CD8-positive, alpha-beta memory T cell (primary cell): ENCODE data around the gene GPN1. TPM values are rescaled to one million over a fixed set of nuclear protein-coding genes. Genes with fewer than 3 reads are reported as not detected.

Source experiments
- CTCF ChIA-PET: fragments of 350-600 bp; sonication (Branson Sonifier 250); formaldehyde crosslinking; loops from one replicate; lab custom pipeline; 2021; ENCODE audit warnings: antibody characterized with exemption; lab: Charles Lee
- POLR2A ChIA-PET: fragments of 350-600 bp; sonication (Branson Sonifier 250); formaldehyde crosslinking; loops from one replicate; lab custom pipeline; 2021; ENCODE audit warnings: antibody characterized with exemption; lab: Charles Lee
- DNase-seq, 5 donors: peaks; one replicate each; pipeline versions ENCODE4 v3.0.0 to v3.0.0-alpha.2; 2020 to 2022; ENCODE audit warnings: mixed read lengths in 1 of 5
- H3K27ac ChIP-seq: one replicate; pipeline ENCODE4 v1.7.0; 2013; ENCODE audit warnings: low read depth, mild to moderate bottlenecking, low read length, moderate library complexity
- H3K27me3 ChIP-seq: 2 replicates; pipeline ENCODE4 v1.7.0; 2013; ENCODE audit warnings: low read length, mild to moderate bottlenecking; ENCODE audit not compliant: insufficient read depth, poor library complexity, severe bottlenecking
- H3K36me3 ChIP-seq: 2 replicates; pipeline ENCODE4 v1.7.0; 2013; ENCODE audit warnings: mild to moderate bottlenecking, low read length, moderate library complexity; ENCODE audit not compliant: insufficient read depth
- H3K4me1 ChIP-seq: 2 replicates; pipeline ENCODE4 v1.7.0; 2013; ENCODE audit warnings: mild to moderate bottlenecking, low read length, moderate library complexity; ENCODE audit not compliant: insufficient read depth
- H3K4me3 ChIP-seq: 2 replicates; pipeline ENCODE4 v1.7.0; 2013; ENCODE audit warnings: mild to moderate bottlenecking, low read length
- H3K9me3 ChIP-seq: 2 replicates; pipeline ENCODE4 v1.7.0; 2013; ENCODE audit warnings: mild to moderate bottlenecking, low read length
- H3K27ac Mint-ChIP-seq, 8 donors: one replicate each; pipeline ENCODE4 v1.8.0; 2020 to 2021; ENCODE audit warnings: mixed read lengths in 8 of 8, mild to moderate bottlenecking in 6 of 8, inconsistent platforms in 3 of 8, moderate library complexity in 3 of 8
- H3K27me3 Mint-ChIP-seq, 2 donors: one replicate each; pipeline ENCODE4 v1.8.0; 2020 to 2021; ENCODE audit warnings: mixed read lengths in 2 of 2, mild to moderate bottlenecking in 1 of 2, moderate library complexity in 1 of 2
- H3K36me3 Mint-ChIP-seq, 3 donors: one replicate each; pipeline ENCODE4 v1.8.0; 2020 to 2021; ENCODE audit warnings: mixed read lengths in 3 of 3, inconsistent platforms in 1 of 3, mild to moderate bottlenecking in 1 of 3
- H3K4me1 Mint-ChIP-seq, 3 donors: one replicate each; pipeline ENCODE4 v1.8.0; 2020 to 2021; ENCODE audit warnings: mixed read lengths in 3 of 3, inconsistent platforms in 1 of 3, mild to moderate bottlenecking in 1 of 3
- H3K4me3 Mint-ChIP-seq, 7 donors: one replicate each; pipeline ENCODE4 v1.8.0; 2020 to 2021; ENCODE audit warnings: mixed read lengths in 7 of 7, mild to moderate bottlenecking in 6 of 7, moderate library complexity in 4 of 7, inconsistent platforms in 2 of 7
- H3K9me3 Mint-ChIP-seq, 5 donors: one replicate each; pipeline ENCODE4 v1.8.0; 2020 to 2022; ENCODE audit warnings: mixed read lengths in 5 of 5, mild to moderate bottlenecking in 3 of 5, moderate library complexity in 2 of 5, inconsistent platforms in 1 of 5
- polyA plus RNA-seq: library from polyadenylated mRNA; unstranded; fragments of 300-500 nt; fragmentation: Illumina TruSeq; gene quantifications from one replicate; pipeline ENCODE4 v1.2.3, GENCODE V29; 2021
- total RNA-seq, 2 experiments: library from RNA; stranded (reverse); gene quantifications; one replicate each; pipeline ENCODE4 v1.2.3, GENCODE V29; 2021

GPN1 gene
- 10 to 100 TPM; 67.3 to 70.5 TPM for total RNA-seq
- 63.6 TPM for polyA plus RNA-seq

GRCh38 chr2:27628767-27629709 lies at the start of gene GPN1, which contains the start of gene CCDC121:
Gene GPN1, plus strand, starts transcription at chr2:27629050. Its CDS starts 9 bp downstream, at chr2:27629059.
Gene CCDC121, minus strand, starts transcription at chr2:27629012. Its CDS starts 1,213 bp downstream, at chr2:27627799.
- Mint-ChIP-seq H3K36me3 (peaks cover 0 to 40% (median 22%) of the 10 kb centered on the region in 3 donors), H3K9me3 (no peaks in the 10 kb centered on the region), H3K27me3 (no peaks in the 10 kb centered on the region), H3K4me1 (peaks cover 15 to 23% (median 22%) of the 10 kb centered on the region in 3 donors), H3K27ac (peak within 1 kb of the TSS in 2 of 8 donors; percentile 48 to 67), H3K4me3 (peak within 1 kb of the TSS in 2 of 7 donors; percentile 21 to 61)
- peaks cover 26% of the 10 kb centered on the region for H3K36me3 ChIP-seq
- CTCF ChIA-PET: interaction anchor here (0.8 to 1.7 kb wide), 4 partner anchors 16 to 259 kb away, joined by 3 to 4 read pairs (median 3); partner anchors contain the start of genes PPM1G, SLC4A1AP and SUPT7L
- no peaks in the 10 kb centered on the region for H3K9me3 ChIP-seq
- peaks cover 15% of the 10 kb centered on the region for H3K4me1 ChIP-seq
- H3K4me3 ChIP-seq: peak within 1 kb of the TSS; percentile 88
- peak; percentile 91 to 96 (median 93) for DNase-seq
- H3K27ac ChIP-seq: peak within 1 kb of the TSS; percentile 84
- POLR2A ChIA-PET: interaction anchor here (0.7 to 1.2 kb wide), 3 partner anchors 35 to 729 kb away, joined by 3 to 7 read pairs (median 3); partner anchors contain the start of genes PPM1G, SLC4A1AP and SUPT7L
- H3K27me3 ChIP-seq: no peaks in the 10 kb centered on the region

GRCh38 chr2:27581417-27582128 lies 47.3 kb upstream of the GPN1 start:
- H3K4me1 ChIP-seq: peaks cover 42% of the 10 kb centered on the region
- peaks cover 0 to 5% (median 0%) of the 10 kb centered on the region in 5 donors for H3K9me3 Mint-ChIP-seq
- H3K27ac ChIP-seq: no peak overlapping the region
- H3K4me1 Mint-ChIP-seq: peaks cover 48 to 52% (median 49%) of the 10 kb centered on the region in 3 donors
- no peak overlapping the region for H3K4me3 ChIP-seq
- no peak for DNase-seq
- H3K27me3 ChIP-seq: no peaks in the 10 kb centered on the region
- ChIA-PET CTCF (no interaction called here), POLR2A (no interaction called here)
- H3K27me3 Mint-ChIP-seq: peaks cover 0 to 3% of the 10 kb centered on the region in 2 donors
- peaks cover 0 to 10% (median 1%) of the 10 kb centered on the region in 3 donors for H3K36me3 Mint-ChIP-seq
- peak overlapping the region in 7 of 8 donors; percentile 93 to 99 (median 96) for H3K27ac Mint-ChIP-seq
- H3K36me3 ChIP-seq: no peaks in the 10 kb centered on the region
- H3K9me3 ChIP-seq: no peaks in the 10 kb centered on the region
- H3K4me3 Mint-ChIP-seq: peak overlapping the region; percentile 94 to 99 (median 94)

- CTCF ChIA-PET: no interaction called here
- peak overlapping the region; percentile 92 for H3K27ac ChIP-seq
- peaks cover 0 to 13% (median 1%) of the 10 kb centered on the region in 3 donors for H3K36me3 Mint-ChIP-seq
- H3K27ac Mint-ChIP-seq: peak overlapping the region; percentile 91 to 99 (median 97)
- peaks cover 0 to 3% of the 10 kb centered on the region in 2 donors for H3K27me3 Mint-ChIP-seq
- no peaks in the 10 kb centered on the region for H3K36me3 ChIP-seq
- H3K9me3 Mint-ChIP-seq: peaks cover 0 to 5% (median 0%) of the 10 kb centered on the region in 5 donors
- POLR2A ChIA-PET: interaction anchor here (0.7 kb wide), 1 partner anchor 154 kb away, joined by 3 read pairs; the partner anchor contains the start of gene NRBP1
- peak overlapping the region; percentile 96 for H3K4me3 ChIP-seq
- H3K4me3 Mint-ChIP-seq: peak overlapping the region; percentile 94 to 99 (median 94)
- DNase-seq: peak in 1 of 5 donors; percentile 1
- no peaks in the 10 kb centered on the region for H3K9me3 ChIP-seq
- no peaks in the 10 kb centered on the region for H3K27me3 ChIP-seq
- H3K4me1 Mint-ChIP-seq: peaks cover 54 to 59% (median 55%) of the 10 kb centered on the region in 3 donors
- H3K4me1 ChIP-seq: peaks cover 48% of the 10 kb centered on the region
Measured at GRCh38 chr2:27582129-27582694, 46.6 kb upstream of the GPN1 start.

GRCh38 chr2:27582695-27583389 lies 46.0 kb upstream of the GPN1 start, which contains the start of gene ZNF512:
Gene ZNF512, plus strand, starts transcription at chr2:27583042. Its CDS starts 71 bp downstream, at chr2:27583113.
- peak within 1 kb of the TSS; percentile 92 for H3K27ac ChIP-seq
- H3K36me3 ChIP-seq: no peaks in the 10 kb centered on the region
- H3K9me3 Mint-ChIP-seq: peaks cover 0 to 2% (median 0%) of the 10 kb centered on the region in 5 donors
- peak within 1 kb of the TSS; percentile 91 to 99 (median 97) for H3K27ac Mint-ChIP-seq
- CTCF ChIA-PET: no interaction called here
- peak; percentile 53 to 86 (median 77) for DNase-seq
- peaks cover 0 to 2% of the 10 kb centered on the region in 2 donors for H3K27me3 Mint-ChIP-seq
- POLR2A ChIA-PET: interaction anchor here (0.7 kb wide), 1 partner anchor 154 kb away, joined by 3 read pairs; the partner anchor contains the start of gene NRBP1
- peak within 1 kb of the TSS; percentile 96 for H3K4me3 ChIP-seq
- H3K4me1 Mint-ChIP-seq: peaks cover 58 to 63% (median 58%) of the 10 kb centered on the region in 3 donors
- peaks cover under 1 to 15% (median 1%) of the 10 kb centered on the region in 3 donors for H3K36me3 Mint-ChIP-seq
- H3K4me1 ChIP-seq: peaks cover 50% of the 10 kb centered on the region
- no peaks in the 10 kb centered on the region for H3K9me3 ChIP-seq
- H3K27me3 ChIP-seq: no peaks in the 10 kb centered on the region
- peak within 1 kb of the TSS; percentile 94 to 99 (median 94) for H3K4me3 Mint-ChIP-seq

GRCh38 chr2:27583390-27583915 lies 45.4 kb upstream of the GPN1 start:
- Histone ChIP-seq H3K27ac (peak overlapping the region; percentile 92), H3K36me3 (no peaks in the 10 kb centered on the region), H3K9me3 (no peaks in the 10 kb centered on the region), H3K27me3 (no peaks in the 10 kb centered on the region), H3K4me3 (peak overlapping the region; percentile 96), H3K4me1 (peaks cover 50% of the 10 kb centered on the region)
- POLR2A ChIA-PET: no interaction called here
- H3K4me1 Mint-ChIP-seq: peaks cover 64 to 69% (median 64%) of the 10 kb centered on the region in 3 donors
- peaks cover 0 to 2% of the 10 kb centered on the region in 2 donors for H3K27me3 Mint-ChIP-seq
- peak overlapping the region; percentile 94 to 99 (median 94) for H3K4me3 Mint-ChIP-seq
- CTCF ChIA-PET: no interaction called here
- DNase-seq: no peak
- H3K36me3 Mint-ChIP-seq: peaks cover 1 to 17% (median 5%) of the 10 kb centered on the region in 3 donors
- no peaks in the 10 kb centered on the region for H3K9me3 Mint-ChIP-seq
- peak overlapping the region; percentile 91 to 99 (median 97) for H3K27ac Mint-ChIP-seq

GRCh38 chr2:27584597-27584996 lies 44.3 kb upstream of the GPN1 start:
- POLR2A ChIA-PET: no interaction called here
- CTCF ChIA-PET: interaction anchor here (2.1 kb wide), 1 partner anchor 12 kb away, joined by 7 read pairs; no protein-coding TSS in a partner anchor
- Mint-ChIP-seq H3K36me3 (peaks cover 0 to 19% (median 10%) of the 10 kb centered on the region in 3 donors), H3K4me3 (peak overlapping the region; percentile 71 to 99 (median 94)), H3K9me3 (peaks cover 0 to 4% (median 3%) of the 10 kb centered on the region in 5 donors), H3K27ac (peak overlapping the region; percentile 0 to 94 (median 41)), H3K27me3 (peaks cover 0 to 2% of the 10 kb centered on the region in 2 donors), H3K4me1 (peaks cover 66 to 80% (median 71%) of the 10 kb centered on the region in 3 donors)
- Histone ChIP-seq H3K9me3 (no peaks in the 10 kb centered on the region), H3K36me3 (no peaks in the 10 kb centered on the region), H3K27me3 (no peaks in the 10 kb centered on the region), H3K27ac (peak overlapping the region; percentile 92), H3K4me1 (peaks cover 50% of the 10 kb centered on the region), H3K4me3 (peak overlapping the region; percentile 96)
- DNase-seq: no peak
